ENCODE results near the gene CLDN20.
"Not testable (repeated sequence)": the region's sequence is repeated elsewhere in the genome, so short reads cannot be mapped to it uniquely, and the experiment has no call there.

The CLDN20 gene

GRCh38 chr6:155262655-155263054 is 1.2 kb upstream of the CLDN20 start:
- in situ Hi-C loops (cut with HindIII; ENCODE audit: low pct_ligation_motif_present, low pct_unique_long_range_greater_than_20kb, low sequenced_read_pairs): no loop called here
- no peak for DNase-seq

- no peak for DNase-seq
- in situ Hi-C loops (cut with HindIII; ENCODE audit: low pct_ligation_motif_present, low pct_unique_long_range_greater_than_20kb, low sequenced_read_pairs): no loop called here
Observed at GRCh38 chr6:155264693-155265320, 994 bp downstream of the CLDN20 start.

- in situ Hi-C loops (cut with HindIII; ENCODE audit: low pct_ligation_motif_present, low pct_unique_long_range_greater_than_20kb, low sequenced_read_pairs): no loop called here
- no peak for DNase-seq
Observed at GRCh38 chr6:155265843-155266535, 2.2 kb downstream of the CLDN20 start.

GRCh38 chr6:155267411-155267810 is 3.6 kb downstream of the CLDN20 start:
- in situ Hi-C loops (cut with HindIII; ENCODE audit: low pct_ligation_motif_present, low pct_unique_long_range_greater_than_20kb, low sequenced_read_pairs): no loop called here
- DNase-seq: no peak

GRCh38 chr6:155268088-155268867 is 4.5 kb downstream of the CLDN20 start:
- peak; percentile 62 for DNase-seq
- in situ Hi-C loops (cut with HindIII; ENCODE audit: low pct_ligation_motif_present, low pct_unique_long_range_greater_than_20kb, low sequenced_read_pairs): not testable (repeated sequence)

GRCh38 chr6:155269765-155270164 is 6.0 kb downstream of the CLDN20 start:
- DNase-seq: no peak
- in situ Hi-C loops (cut with HindIII; ENCODE audit: low pct_ligation_motif_present, low pct_unique_long_range_greater_than_20kb, low sequenced_read_pairs): no loop called here

- DNase-seq: no peak
- in situ Hi-C loops (cut with HindIII; ENCODE audit: low pct_ligation_motif_present, low pct_unique_long_range_greater_than_20kb, low sequenced_read_pairs): no loop called here
Observed at GRCh38 chr6:155270561-155271091, 6.8 kb downstream of the CLDN20 start.

GRCh38 chr6:155271145-155271544 is 7.3 kb downstream of the CLDN20 start:
- DNase-seq: no peak
- in situ Hi-C loops (cut with HindIII; ENCODE audit: low pct_ligation_motif_present, low pct_unique_long_range_greater_than_20kb, low sequenced_read_pairs): no loop called here

GRCh38 chr6:155272353-155273232 is 8.8 kb downstream of the CLDN20 start:
- in situ Hi-C loops (cut with HindIII; ENCODE audit: low pct_ligation_motif_present, low pct_unique_long_range_greater_than_20kb, low sequenced_read_pairs): no loop called here
- DNase-seq: no peak

- in situ Hi-C loops (cut with HindIII; ENCODE audit: low pct_ligation_motif_present, low pct_unique_long_range_greater_than_20kb, low sequenced_read_pairs): no loop called here
- peak; percentile 85 for DNase-seq
Observed at GRCh38 chr6:155273431-155273830, 9.6 kb downstream of the CLDN20 start.

GRCh38 chr6:155274106-155274505 is 10.3 kb downstream of the CLDN20 start:
- in situ Hi-C loops (cut with HindIII; ENCODE audit: low pct_ligation_motif_present, low pct_unique_long_range_greater_than_20kb, low sequenced_read_pairs): no loop called here
- no peak for DNase-seq

GRCh38 chr6:155274533-155274932 is 10.7 kb downstream of the CLDN20 start:
- DNase-seq: peak; percentile 6
- in situ Hi-C loops (cut with HindIII; ENCODE audit: low pct_ligation_motif_present, low pct_unique_long_range_greater_than_20kb, low sequenced_read_pairs): no loop called here

- no peak for DNase-seq
- in situ Hi-C loops (cut with HindIII; ENCODE audit: low pct_ligation_motif_present, low pct_unique_long_range_greater_than_20kb, low sequenced_read_pairs): no loop called here
Observed at GRCh38 chr6:155275808-155276480, 12.1 kb downstream of the CLDN20 start.

- in situ Hi-C loops (cut with HindIII; ENCODE audit: low pct_ligation_motif_present, low pct_unique_long_range_greater_than_20kb, low sequenced_read_pairs): no loop called here
- DNase-seq: no peak
Observed at GRCh38 chr6:155276638-155277037, 12.8 kb downstream of the CLDN20 start.

GRCh38 chr6:155278319-155279049 is 14.7 kb downstream of the CLDN20 start:
- no peak for DNase-seq
- in situ Hi-C loops (cut with HindIII; ENCODE audit: low pct_ligation_motif_present, low pct_unique_long_range_greater_than_20kb, low sequenced_read_pairs): no loop called here

GRCh38 chr6:155284775-155285174 is 21.0 kb downstream of the CLDN20 start:
- DNase-seq: no peak
- in situ Hi-C loops (cut with HindIII; ENCODE audit: low pct_ligation_motif_present, low pct_unique_long_range_greater_than_20kb, low sequenced_read_pairs): no loop called here

GRCh38 chr6:155287762-155288161 is 23.9 kb downstream of the CLDN20 start:
- in situ Hi-C loops (cut with HindIII; ENCODE audit: low pct_ligation_motif_present, low pct_unique_long_range_greater_than_20kb, low sequenced_read_pairs): no loop called here
- no peak for DNase-seq

Data from ACHN (cell line).